ENCODE results near the gene MAD1L1. TPM values are rescaled to one million over a fixed set of nuclear protein-coding genes. Genes with fewer than 3 reads are reported as not detected.
A peak's percentile ranks its signal among the peaks of the same experiment; 100 is the strongest.

MAD1L1 gene
- total and polyA plus RNA-seq, 2 donors (not counting 3 experiments of a cell fraction or from before 2014, with no cell fraction given), result 34.1 to 42.3 TPM

- no peak for FAIRE-seq
- H3K27ac ChIP-seq (ENCODE audit: insufficient read depth, low read depth, low read length), result no peak overlapping the region
- H3K36me3 ChIP-seq (ENCODE audit: control insufficient read depth in 2 of 2, extremely low read depth in 1 of 2, insufficient read depth in 2 of 2, low read length in 2 of 2), result peaks cover 0 to 8% of the 10 kb centered on the region in 2 experiments
- H2AFZ ChIP-seq (ENCODE audit: low read depth, low read length), result no peak overlapping the region
- no peaks in the 10 kb centered on the region for H3K79me2 ChIP-seq (ENCODE audit: control insufficient read depth, insufficient read depth, low read length)
- BruUV-seq (replicated peaks), result TSS peak; percentile 33
- no peaks in the 10 kb centered on the region for H4K20me1 ChIP-seq (replicated peaks; ENCODE audit: control insufficient read depth, extremely low read depth, insufficient read depth, low read length)
- H3K4me2 ChIP-seq (ENCODE audit: insufficient read depth, low read length), result no peak overlapping the region
- CTCF ChIA-PET, result no interaction called here
- no peak for DNase-seq (ENCODE audit: low read depth, low spot score)
- H3K27me3 ChIP-seq (ENCODE audit: control insufficient read depth in 2 of 2, insufficient read depth in 2 of 2, low read length in 2 of 2), result no peaks in the 10 kb centered on the region
- intact Hi-C loops (cut with micrococcal nuclease) (no loop called here), dilution Hi-C loops (cut with MboI; ENCODE audit: extremely low pct_ligation_motif_present, low sequenced_read_pairs) (no loop called here)
- H3K4me3 ChIP-seq (replicated peaks in 1 of 3; ENCODE audit: insufficient read depth in 1 of 3, low read depth in 1 of 3, low read length in 3 of 3), result no peak overlapping the region
- H3K4me1 ChIP-seq (ENCODE audit: control insufficient read depth, extremely low read depth, insufficient read depth, low read length), result peaks cover 17% of the 10 kb centered on the region
- TF ChIP-seq JUN (IDR thresholded peaks at IDR 0.05; ENCODE audit: borderline replicate concordance, insufficient read depth, insufficient read length, low read depth) (no peak), FOS (IDR thresholded peaks at IDR 0.05; ENCODE audit: borderline replicate concordance, insufficient read depth, low read length) (no peak), MYC (IDR thresholded peaks at IDR 0.05; ENCODE audit: low read depth, low read length) (no peak), GATA2 (IDR thresholded peaks at IDR 0.05; ENCODE audit: insufficient read depth, insufficient read length, low read depth, low read length) (no peak), POLR2AphosphoS5 (IDR thresholded peaks at IDR 0.05; ENCODE audit: insufficient read depth, low read depth, low read length) (no peak), MAX (IDR thresholded peaks at IDR 0.05; ENCODE audit: insufficient read depth, insufficient read length) (no peak), CTCF (IDR thresholded peaks at IDR 0.05; ENCODE audit: extremely low read depth in 1 of 2, insufficient read depth in 1 of 2, low read depth in 1 of 2, low read length in 2 of 2) (no peak), EZH2 (IDR thresholded peaks at IDR 0.05; ENCODE audit: borderline replicate concordance, low read depth, low read length, severe bottlenecking) (no peak), POLR2A (IDR thresholded peaks at IDR 0.05; ENCODE audit: low read depth, low read length) (no peak)
- H3K9me3 ChIP-seq (replicated peaks; ENCODE audit: control insufficient read depth, insufficient read depth, low read length), result no peaks in the 10 kb centered on the region
- no peaks in the 10 kb centered on the region for H3K9me1 ChIP-seq (replicated peaks; ENCODE audit: control insufficient read depth, extremely low read depth, insufficient read depth, low read length)
- POLR2A ChIA-PET, result no interaction called here
- no peak overlapping the region for H3K9ac ChIP-seq (replicated peaks; ENCODE audit: extremely low read depth, insufficient read depth, low read length)
Measured at GRCh38 chr7:2251841-2252771, 19.4 kb upstream of the MAD1L1 start.
